Prostate gland (tissue), 2 donors: ENCODE data around the gene ALG12. TPM values are rescaled to one million over a fixed set of nuclear protein-coding genes. Genes with fewer than 3 reads are reported as not detected.

ENCODE experiments used
- DNase-seq: peaks from one replicate; pipeline ENCODE4 v3.0.0-alpha.2; 2019; ENCODE audit warnings: low spot score
- H3K27ac ChIP-seq, 2 donors: fragments of 200-600 bp; sonication (generic); 2 replicates each; pipeline ENCODE4 v1.5.1; 2017 to 2019
- H3K27me3 ChIP-seq: fragments of 200-600 bp; sonication (generic); replicated peaks from 2 replicates; pipeline ENCODE4 v1.5.1; 2019; ENCODE audit not compliant: insufficient read depth
- H3K36me3 ChIP-seq, 2 donors: fragments of 200-600 bp; sonication (generic); 1 replicate in 1 of 2; 2 replicates in 1 of 2; pipeline versions ENCODE4 v1.5.1 to v1.8.1; 2017 to 2019
- H3K4me1 ChIP-seq: fragments of 200-600 bp; sonication (generic); replicated peaks from 2 replicates; pipeline ENCODE4 v1.5.1; 2019
- H3K4me3 ChIP-seq, 2 donors: fragments of 200-600 bp; sonication (generic); 2 replicates each; pipeline ENCODE4 v1.5.1; 2017 to 2019
- H3K9me3 ChIP-seq: fragments of 200-600 bp; sonication (generic); 2 replicates; pipeline ENCODE4 v1.5.1; 2017
- POLR2A ChIP-seq: fragments of 450-650 bp; IDR thresholded peaks from one replicate; pipeline ENCODE4 v1.6.1; 2016; ENCODE audit warnings: antibody characterized with exemption, mild to moderate bottlenecking
- POLR2AphosphoS5 ChIP-seq: sonication (generic); formaldehyde crosslinking; IDR thresholded peaks from one replicate; pipeline ENCODE4 v1.6.1; 2017; ENCODE audit warnings: antibody characterized with exemption
- WGBS: methylation state at CpG from one replicate; pipeline ENCODE4 v1.1.5; 2018; 5-methylcytosine and 5-hydroxymethylcytosine counted together
- intact Hi-C: fragments of 100-400 bp; cut with DNase I; formaldehyde crosslinking; loops from one replicate; pipeline ENCODE4 v1.14.2; 2022
- total RNA-seq, 2 donors: library from RNA; depleted of rRNA; stranded (reverse); fragments of >200 nt; gene quantifications; one replicate each; pipeline ENCODE4 v1.1.0, GENCODE V29; 2016
- TF ChIP-seq, protein P1 (sequence below), 4 experiments: fragments of 200-600 bp in 2 of 4; fragments of 450-650 bp in 2 of 4; sonication (generic) in 2 of 4; IDR thresholded peaks; 1 replicate in 3 of 4; 2 replicates in 1 of 4; pipeline ENCODE4 v1.5.1; 2016 to 2019; ENCODE audit warnings: antibody characterized with exemption in 4 of 4, mild to moderate bottlenecking in 2 of 4, moderate library complexity in 2 of 4

Gene ALG12
- total RNA-seq, 2 donors from 2014 or later: 26.1 to 33.6 TPM

DNA sequence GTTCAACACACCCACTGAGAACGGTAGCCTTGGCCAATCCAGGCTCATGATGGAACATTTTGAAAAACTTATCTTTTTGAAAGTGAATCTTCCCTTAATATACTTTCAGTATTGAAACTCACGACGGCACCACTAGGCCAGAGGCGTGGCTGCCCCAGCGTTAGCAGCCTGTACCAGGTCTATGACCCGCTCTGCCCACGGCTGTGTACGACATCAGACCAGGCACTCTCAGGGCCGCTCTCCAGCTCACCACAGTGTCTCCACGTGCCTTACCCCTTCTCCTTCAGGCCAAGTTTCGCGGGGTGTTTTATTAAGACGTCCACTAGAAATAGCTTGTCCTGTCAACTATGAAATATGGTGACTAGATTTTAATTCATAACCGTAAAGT is 31.2 kb downstream of the ALG12 start:
- Histone ChIP-seq H3K27ac (no peak overlapping the region), H3K4me3 (no peak overlapping the region), H3K4me1 (no peaks in the 10 kb centered on the region), H3K36me3 (no peaks in the 10 kb centered on the region), H3K9me3 (no peaks in the 10 kb centered on the region), H3K27me3 (no peaks in the 10 kb centered on the region)
- TF ChIP-seq POLR2AphosphoS5: no peak
- no peak for TF ChIP-seq POLR2A
- TF ChIP-seq, protein P1, sequence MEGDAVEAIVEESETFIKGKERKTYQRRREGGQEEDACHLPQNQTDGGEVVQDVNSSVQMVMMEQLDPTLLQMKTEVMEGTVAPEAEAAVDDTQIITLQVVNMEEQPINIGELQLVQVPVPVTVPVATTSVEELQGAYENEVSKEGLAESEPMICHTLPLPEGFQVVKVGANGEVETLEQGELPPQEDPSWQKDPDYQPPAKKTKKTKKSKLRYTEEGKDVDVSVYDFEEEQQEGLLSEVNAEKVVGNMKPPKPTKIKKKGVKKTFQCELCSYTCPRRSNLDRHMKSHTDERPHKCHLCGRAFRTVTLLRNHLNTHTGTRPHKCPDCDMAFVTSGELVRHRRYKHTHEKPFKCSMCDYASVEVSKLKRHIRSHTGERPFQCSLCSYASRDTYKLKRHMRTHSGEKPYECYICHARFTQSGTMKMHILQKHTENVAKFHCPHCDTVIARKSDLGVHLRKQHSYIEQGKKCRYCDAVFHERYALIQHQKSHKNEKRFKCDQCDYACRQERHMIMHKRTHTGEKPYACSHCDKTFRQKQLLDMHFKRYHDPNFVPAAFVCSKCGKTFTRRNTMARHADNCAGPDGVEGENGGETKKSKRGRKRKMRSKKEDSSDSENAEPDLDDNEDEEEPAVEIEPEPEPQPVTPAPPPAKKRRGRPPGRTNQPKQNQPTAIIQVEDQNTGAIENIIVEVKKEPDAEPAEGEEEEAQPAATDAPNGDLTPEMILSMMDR (IDR thresholded peaks at IDR 0.05): no peak
- DNase-seq: no peak
- WGBS: 87% methylated on average over 14 of the region's 14 CpGs
- intact Hi-C loops: no loop called here

DNA sequence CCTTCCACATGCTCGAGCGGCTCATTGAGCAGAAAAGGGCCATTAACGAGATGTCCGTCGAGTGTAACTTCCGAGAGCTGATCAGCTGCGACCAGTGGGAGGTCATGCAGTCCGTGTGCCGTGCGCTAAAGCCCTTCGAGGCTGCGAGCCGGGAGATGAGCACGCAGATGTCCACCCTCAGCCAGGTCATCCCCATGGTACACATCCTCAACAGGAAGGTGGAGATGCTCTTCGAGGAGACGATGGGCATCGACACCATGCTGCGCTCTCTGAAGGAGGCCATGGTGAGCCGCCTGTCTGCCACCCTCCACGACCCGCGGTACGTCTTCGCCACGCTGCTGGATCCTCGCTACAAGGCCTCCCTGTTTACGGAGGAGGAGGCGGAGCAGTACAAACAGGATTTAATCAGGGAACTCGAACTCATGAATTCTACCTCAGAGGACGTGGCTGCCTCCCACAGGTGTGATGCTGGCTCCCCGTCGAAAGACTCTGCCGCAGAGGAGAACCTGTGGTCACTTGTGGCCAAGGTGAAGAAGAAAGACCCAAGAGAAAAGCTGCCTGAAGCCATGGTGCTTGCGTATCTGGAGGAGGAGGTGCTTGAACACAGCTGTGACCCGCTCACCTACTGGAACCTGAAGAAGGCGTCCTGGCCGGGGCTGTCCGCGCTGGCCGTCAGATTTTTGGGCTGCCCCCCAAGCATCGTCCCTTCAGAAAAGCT is 31.7 kb downstream of the ALG12 start:
- intact Hi-C loops: no loop called here
- TF ChIP-seq POLR2A (no peak), POLR2AphosphoS5 (no peak)
- TF ChIP-seq, protein P1 (IDR thresholded peaks at IDR 0.05): no peak
- Histone ChIP-seq H3K9me3 (no peaks in the 10 kb centered on the region), H3K27ac (no peak overlapping the region), H3K4me1 (no peaks in the 10 kb centered on the region), H3K36me3 (no peaks in the 10 kb centered on the region), H3K27me3 (no peaks in the 10 kb centered on the region), H3K4me3 (no peak overlapping the region)
- DNase-seq: no peak
- WGBS: 98% methylated on average over 41 of the region's 41 CpGs

- WGBS: 96% methylated on average over 35 of the region's 35 CpGs
- Histone ChIP-seq H3K36me3 (no peaks in the 10 kb centered on the region), H3K9me3 (no peaks in the 10 kb centered on the region), H3K4me3 (no peak overlapping the region), H3K4me1 (no peaks in the 10 kb centered on the region), H3K27me3 (no peaks in the 10 kb centered on the region), H3K27ac (no peak overlapping the region)
- intact Hi-C loops: no loop called here
- TF ChIP-seq POLR2A (no peak), POLR2AphosphoS5 (no peak)
- TF ChIP-seq, protein P1 (IDR thresholded peaks at IDR 0.05): no peak
- no peak for DNase-seq
These were observed 32.4 kb downstream of the ALG12 start for GRCh38 chr22:49885881-49886280.

DNA sequence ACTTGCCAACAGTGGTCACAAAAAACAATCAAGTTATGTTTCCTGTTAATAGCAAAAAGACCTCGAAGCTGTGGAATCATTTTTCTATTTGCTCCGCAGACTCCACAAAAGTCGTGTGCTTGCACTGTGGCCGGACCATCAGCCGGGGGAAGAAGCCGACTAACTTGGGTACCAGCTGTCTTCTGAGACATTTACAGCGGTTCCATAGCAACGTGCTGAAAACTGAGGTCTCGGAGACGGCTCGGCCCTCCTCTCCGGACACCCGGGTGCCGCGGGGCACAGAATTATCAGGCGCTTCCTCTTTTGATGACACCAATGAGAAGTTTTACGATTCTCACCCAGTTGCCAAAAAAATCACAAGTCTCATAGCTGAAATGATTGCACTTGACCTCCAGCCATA is 33.0 kb downstream of the ALG12 start:
- 97% methylated on average over 17 of the region's 17 CpGs for WGBS
- H3K27ac ChIP-seq: no peak overlapping the region
- intact Hi-C loops: no loop called here
- H3K4me1 ChIP-seq: no peaks in the 10 kb centered on the region
- no peaks in the 10 kb centered on the region for H3K36me3 ChIP-seq
- no peak overlapping the region for H3K4me3 ChIP-seq
- DNase-seq: no peak
- TF ChIP-seq POLR2AphosphoS5: no peak
- TF ChIP-seq, protein P1 (IDR thresholded peaks at IDR 0.05): no peak
- TF ChIP-seq POLR2A: no peak
- no peaks in the 10 kb centered on the region for H3K27me3 ChIP-seq
- H3K9me3 ChIP-seq: no peaks in the 10 kb centered on the region

- Histone ChIP-seq H3K9me3 (no peaks in the 10 kb centered on the region), H3K4me3 (no peak overlapping the region), H3K27ac (no peak overlapping the region), H3K27me3 (no peaks in the 10 kb centered on the region), H3K36me3 (no peaks in the 10 kb centered on the region), H3K4me1 (no peaks in the 10 kb centered on the region)
- no peak for DNase-seq
- TF ChIP-seq POLR2AphosphoS5: no peak
- no peak for TF ChIP-seq POLR2A
- TF ChIP-seq, protein P1 (IDR thresholded peaks at IDR 0.05): no peak
- WGBS: 94% methylated on average over 31 of the region's 31 CpGs
- intact Hi-C loops: no loop called here
These were observed 33.6 kb downstream of the ALG12 start for GRCh38 chr22:49884503-49885260.
